Stimulated activated CD4-positive, alpha-beta T cell treated with anti-CD3 and anti-CD28 coated beads, Interleukin-4, amount 100 ng/mL, for 1 hour (primary cell): Measurements from ENCODE around the gene IL27RA.

Experiments used
- DNase-seq: peaks from one replicate; pipeline ENCODE4 v3.0.0-alpha.2; 2020

The IL27RA gene

DNA sequence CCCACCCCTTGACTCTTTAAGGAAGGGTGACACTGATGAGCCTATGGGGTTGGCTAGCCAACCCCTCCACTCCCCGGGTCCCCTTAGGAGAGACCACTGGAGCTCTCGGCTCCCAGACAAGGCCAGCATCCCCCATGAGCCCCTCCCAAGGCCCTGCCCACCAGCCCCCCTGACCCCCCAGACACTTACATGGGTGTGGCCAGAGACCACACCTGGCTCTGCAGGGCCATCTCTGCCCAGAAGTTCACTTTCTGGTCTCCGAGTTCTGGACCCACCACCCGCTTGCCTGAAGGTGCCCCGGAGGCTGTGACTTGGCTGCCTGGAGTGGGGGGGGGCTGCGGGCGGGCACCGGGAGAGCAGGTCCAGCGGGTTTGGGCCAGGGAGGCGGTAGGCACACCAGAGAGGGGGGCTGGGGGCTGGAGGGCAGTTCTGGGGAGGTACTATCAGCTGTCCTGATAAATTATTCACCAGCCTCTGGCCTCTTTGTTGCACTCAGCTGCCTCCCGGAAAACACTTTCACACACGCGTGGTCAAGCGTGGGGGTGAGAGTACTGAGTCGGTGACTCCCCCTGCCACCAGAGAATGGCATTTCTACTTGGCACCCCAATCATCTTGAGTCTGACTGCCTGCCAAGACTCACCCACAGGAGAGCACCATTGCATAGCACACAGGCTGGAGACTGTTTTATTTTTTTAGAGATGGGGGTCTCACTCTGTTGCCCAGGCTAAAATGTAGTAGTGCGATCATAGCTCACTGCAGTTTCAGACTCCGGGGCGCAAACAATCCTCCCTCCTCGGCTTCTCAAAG is 30.4 kb downstream of the IL27RA start, which contains the start of gene PALM3:
Gene PALM3, minus strand, starts transcription at position 326 of the 807 bp plus-strand sequence. Its CDS starts 96 bp downstream, at position 230.
- DNase-seq: no peak

DNA sequence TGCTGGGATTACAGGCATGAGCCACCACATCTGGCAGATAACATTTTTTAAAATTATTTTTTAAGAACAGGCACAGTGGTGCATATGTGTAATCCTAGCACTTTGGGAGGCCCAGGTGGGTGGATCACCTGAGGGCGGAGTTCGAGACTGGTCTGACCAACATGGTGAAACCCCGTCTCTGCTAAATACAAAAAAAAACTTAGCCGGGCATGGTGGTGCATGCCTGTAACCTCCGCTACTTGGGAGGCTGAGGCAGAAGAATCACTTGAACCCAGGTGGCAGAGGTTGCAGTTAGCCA is 30.9 kb downstream of the IL27RA start:
- DNase-seq: no peak

DNA sequence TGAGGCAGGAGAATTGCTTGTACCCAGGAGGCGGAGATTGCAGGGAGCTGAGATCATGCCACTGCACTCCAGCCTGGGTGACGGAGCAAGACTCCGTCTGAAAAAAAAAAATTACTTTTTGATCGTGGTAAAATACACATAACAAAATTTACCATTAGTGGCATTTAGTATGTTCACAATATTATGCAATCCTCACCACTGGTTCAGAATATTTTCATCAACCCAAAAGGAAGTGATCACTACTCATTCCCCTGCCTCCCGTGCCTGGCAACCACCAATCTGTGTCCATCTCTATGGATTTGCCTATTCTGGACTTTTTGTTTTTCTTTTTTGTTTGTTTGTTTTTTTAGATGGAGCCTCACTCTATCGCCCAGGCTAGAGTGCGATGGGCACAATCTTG is 31.5 kb downstream of the IL27RA start:
- no peak for DNase-seq

DNA sequence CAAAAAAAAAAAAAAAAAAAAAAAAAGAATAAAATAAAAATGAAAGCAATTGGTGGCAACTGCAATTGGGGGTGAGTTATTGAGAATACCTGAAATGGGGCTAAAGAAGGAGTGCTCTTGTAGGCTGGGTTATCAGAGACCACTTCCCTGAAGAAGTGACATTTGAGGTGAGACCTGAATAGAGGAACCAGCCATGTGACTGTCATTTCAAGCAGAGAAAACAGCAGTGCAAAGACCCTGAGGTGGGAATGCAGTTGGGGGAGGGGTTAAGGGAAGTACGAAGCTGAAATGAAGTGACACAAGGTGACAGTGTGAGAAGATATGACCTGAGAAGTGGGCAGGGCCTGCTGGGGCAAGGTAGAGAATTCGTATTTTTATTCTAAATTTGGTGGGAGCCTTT is 34.6 kb downstream of the IL27RA start:
- DNase-seq: no peak

DNA sequence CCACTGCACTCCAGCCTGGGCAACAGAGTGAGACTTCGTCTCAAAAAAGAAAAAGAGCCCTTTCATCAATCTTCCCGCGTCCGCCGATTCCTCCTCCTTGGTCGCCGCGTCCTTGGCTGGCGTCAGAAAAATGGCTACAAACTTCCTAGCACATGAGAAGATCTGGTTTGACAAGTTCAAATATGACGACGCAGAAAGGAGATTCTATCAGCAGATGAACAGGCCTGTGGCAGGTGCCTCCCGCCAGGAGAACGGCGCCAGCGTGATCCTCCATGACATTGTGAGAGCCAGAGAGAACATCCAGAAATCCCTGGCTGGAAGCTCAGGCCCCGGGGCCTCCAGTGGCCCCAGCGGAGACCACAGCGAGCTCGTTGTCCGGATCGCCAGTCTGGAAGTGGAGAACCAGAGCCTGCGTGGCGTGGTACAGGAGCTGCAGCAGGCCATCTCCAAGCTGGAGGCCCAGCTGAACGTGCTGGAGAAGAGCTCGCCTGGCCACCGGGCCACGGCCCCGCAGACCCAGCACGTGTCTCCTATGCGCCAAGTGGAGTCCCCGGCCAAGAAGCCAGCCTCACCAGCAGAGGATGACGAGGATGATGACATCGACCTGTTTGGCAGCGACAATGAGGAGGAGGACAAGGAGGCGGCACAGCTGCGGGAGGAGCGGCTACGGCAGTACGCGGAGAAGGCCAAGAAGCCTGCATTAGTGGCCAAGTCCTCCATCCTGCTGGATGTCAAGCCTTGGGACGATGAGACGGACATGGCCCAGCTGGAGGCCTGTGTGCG is 38.9 kb downstream of the IL27RA start:
- DNase-seq: no peak

DNA sequence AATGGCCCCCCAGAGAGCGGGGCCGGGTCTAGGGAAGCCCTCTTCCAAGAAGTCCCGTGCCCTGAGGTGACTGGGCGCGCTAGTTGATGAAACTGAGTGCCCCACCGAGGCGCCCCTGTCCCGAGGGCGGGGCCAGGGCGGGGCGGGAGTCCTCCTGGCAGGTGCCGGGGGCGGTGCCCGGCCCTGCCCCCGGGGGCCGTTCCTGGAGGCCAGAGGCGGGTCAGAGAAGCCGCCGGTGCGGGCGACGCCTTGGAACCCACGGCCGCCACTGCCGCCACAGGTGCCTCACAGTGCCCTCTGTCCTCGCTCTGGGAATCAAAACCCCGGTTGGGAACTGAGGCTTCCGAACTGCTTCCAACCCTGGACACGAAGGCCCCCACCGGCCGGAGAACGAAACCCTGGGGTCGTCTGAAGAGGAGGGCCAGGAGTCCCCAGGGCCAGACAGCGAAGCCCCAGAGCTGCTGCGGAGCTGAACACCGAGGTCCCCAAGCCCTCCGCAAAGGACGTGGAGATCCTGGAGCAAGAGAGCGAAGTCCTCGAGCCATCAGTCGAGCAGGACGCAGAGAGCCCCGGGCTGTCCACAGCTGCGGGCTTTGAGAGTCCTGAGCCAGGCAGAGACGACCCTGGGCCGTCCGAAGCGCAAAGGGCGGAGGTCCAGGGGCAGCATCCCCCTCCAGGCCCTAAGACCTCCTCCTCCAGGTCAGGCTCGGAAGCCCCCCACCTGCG is 41.1 kb downstream of the IL27RA start, which contains the start of gene MISP3:
Gene MISP3, plus strand, starts transcription at position 252 of the 726 bp plus-strand sequence. CDS start 524 bp downstream, outside the sequence.
- DNase-seq: peak; percentile 31

DNA sequence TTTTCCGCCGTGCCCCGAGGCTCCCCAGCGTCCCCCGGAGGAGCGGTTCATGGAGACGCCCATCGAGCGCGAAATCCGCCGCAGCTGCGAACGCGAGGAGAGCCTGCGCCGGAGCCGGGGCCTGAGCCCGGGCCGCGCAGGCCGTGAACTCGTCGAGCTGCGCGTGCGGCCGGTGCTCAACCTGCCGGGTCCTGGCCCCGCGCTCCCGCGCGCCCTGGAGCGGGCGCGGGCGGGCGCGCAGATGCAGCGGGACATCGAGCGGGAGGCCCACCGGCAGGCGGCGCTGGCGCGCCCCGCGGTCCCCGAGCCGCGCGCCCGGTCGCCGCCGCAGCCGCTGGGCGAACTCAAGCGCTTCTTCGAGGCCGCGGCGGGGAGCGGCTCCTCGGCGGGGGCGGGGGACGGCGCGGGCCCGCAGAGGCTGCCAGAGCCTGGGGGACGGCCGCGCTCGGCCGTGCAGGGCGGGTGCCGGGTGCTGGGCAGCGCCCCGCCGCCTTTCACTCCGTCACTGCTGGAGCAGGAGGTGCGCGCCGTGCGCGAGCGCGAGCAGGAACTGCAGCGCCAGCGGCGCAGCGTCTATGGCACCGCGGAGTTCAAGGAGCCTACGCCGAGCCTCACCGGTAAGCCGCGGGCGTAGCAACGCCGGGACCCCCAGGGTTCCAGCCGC is 41.8 kb downstream of the IL27RA start:
- peak; percentile 79 for DNase-seq

DNA sequence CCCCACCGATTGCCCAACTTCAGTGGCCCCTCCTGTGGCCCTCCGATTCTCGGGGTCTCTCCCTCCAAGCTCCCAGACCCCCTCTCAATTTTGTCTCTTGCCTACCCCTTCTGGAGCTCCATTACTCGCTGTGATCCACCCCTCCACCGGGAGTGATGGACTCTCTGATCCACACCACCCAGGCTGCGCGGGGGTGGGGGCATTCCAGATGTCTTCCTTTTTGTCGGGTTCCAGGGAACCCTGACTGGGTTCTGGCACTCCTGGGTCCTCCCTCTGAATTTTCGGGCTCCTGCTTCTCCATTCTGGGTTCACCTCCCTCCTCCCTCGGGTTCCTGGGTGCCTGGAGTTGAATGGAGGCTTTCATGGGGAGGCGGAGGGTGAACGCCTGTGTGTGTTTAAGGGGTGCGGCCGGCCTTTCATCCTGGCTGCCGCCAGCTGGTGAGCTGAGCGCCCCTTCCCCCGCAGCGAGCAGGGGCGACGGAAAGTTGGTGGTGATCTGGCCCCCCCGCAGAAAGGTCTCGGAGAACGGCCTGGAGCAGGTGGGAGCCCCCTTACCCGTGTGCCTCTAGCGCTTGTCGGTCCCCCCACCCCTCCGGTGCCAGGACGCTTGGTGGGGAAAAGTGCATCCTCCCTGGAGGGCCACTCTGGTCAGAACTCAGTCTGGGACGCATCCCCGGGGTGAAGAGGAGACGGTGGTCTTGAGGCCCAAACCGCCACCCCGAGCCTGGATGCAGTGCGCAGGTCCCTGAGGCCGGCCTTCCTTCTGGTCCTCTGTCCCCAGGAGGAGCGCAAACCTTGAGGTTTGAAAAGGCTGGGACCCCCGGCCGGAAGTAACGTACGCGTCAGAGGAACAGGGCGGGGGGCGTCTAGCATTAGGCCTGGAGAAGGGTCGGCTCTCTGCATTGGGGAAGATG is 42.6 kb downstream of the IL27RA start:
- peak; percentile 35 for DNase-seq

DNA sequence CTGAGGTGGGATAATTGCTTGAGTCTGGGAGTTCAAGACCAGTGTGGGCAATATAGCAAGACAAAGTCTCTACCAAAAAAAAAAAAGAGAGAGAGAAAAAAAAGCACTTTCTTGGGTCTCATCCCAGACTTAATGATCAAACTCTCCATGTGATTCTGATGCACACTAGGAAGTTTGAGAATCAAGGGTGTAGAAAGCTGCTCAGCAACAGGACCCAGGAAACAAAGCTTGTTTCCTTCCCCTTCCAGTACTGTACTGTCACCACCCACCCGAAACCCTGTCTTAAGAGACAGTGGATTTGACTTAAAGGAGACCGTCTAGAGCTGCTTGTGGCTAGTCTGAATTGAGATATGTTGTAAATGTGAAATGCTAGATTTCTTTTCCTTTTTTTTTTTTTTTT is 46.8 kb downstream of the IL27RA start:
- no peak for DNase-seq

DNA sequence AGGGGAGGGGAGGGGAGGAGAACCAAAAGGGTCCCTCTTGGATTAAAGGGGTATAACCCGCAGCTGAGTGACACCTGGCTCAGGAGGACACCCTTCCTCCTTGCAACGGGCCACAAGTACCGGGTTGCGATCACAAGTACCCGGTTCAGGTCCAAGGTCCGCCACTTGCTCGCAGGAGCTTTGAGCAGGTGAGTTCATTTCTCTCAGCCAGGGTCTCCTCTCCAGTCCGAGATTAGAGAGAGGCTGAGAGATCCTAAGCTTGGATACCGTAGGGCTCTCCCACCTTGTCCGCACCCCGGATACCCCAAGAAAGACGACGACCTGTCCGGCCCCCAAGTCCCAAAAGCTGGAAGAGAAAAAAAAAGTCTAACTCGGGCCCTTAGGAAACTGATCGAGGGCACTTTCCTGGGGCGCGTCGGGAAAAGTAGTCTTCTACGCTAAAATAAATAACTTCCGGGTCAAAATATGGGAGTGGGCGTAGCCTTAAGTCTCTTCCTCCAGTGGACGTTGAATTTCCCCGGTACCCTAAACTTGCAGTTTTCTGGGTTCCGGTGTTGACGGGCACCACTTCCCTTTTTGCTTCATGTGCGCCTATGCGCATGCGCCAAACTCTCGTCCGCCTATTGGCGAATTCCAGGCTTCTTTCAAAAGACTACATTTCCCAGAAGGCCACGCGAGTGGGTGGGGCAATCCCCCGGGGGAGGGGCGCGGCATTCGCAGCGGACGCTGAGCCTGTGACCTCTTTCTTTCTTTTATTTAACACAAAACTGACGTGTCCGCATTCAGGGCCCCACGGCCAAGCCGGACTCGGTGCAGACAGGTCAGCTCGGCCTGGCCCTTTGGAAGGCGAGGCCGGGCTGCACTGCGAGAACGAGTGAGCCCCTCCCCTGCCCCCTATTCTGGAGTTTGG is 49.6 kb downstream of the IL27RA start:
- DNase-seq: peak; percentile 98

DNA sequence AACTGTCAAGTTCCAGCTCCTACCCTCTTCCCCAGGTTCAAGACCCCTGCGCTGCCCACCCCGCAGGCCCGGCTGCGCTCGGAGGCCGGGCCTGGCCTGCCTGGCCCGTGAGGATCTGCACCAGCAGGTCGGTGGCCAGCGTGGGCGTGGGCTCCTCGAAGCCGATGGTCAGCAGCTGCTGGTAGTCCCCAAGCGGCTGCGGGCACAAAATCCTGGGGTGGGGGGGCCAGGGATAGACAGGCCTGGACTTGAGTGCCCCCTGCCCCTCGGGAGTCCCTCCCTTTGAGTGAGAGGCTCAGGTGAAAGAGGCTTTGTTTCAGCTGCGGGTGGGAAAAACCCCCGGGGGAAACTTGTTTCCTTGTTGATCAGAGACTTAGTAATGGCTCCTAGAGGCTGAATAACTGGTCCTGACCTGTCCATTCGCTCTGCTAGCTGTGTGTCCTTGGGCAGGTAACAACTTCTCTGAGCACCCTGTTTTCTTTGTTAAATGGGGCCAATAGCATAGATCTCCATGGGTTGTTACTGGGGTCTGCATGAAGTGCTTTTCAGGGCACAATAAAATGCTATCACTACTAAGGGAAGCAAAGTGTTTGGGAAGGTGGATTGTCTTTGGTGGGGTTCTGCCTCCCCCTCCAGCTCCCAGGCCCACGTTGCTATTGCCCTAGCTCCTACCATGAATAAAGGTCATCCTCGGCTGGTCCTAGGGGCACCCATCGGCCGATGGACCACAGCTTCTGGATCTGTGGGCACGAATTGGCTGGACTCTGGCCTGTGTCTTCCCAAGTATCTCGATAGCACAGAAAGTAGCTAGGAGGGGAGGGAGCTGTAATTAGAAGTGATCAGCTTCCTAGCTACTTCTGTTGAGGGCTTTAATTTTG is 50.5 kb downstream of the IL27RA start:
- DNase-seq: peak; percentile 43

DNA sequence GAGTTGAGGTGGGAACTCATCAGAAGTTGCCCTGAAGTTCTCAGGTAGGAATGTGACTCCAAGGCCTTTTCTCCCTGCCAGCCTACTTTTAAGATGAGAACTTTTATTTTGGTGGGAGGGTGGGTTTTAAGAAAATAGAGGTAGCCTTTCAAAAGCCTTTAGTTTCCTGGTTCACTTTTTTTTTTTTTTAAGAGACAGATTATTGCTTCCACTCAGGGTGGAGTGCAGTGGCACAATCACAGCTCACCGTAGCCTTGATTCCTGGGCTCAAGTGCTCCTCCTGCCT is 51.1 kb downstream of the IL27RA start:
- no peak for DNase-seq

DNA sequence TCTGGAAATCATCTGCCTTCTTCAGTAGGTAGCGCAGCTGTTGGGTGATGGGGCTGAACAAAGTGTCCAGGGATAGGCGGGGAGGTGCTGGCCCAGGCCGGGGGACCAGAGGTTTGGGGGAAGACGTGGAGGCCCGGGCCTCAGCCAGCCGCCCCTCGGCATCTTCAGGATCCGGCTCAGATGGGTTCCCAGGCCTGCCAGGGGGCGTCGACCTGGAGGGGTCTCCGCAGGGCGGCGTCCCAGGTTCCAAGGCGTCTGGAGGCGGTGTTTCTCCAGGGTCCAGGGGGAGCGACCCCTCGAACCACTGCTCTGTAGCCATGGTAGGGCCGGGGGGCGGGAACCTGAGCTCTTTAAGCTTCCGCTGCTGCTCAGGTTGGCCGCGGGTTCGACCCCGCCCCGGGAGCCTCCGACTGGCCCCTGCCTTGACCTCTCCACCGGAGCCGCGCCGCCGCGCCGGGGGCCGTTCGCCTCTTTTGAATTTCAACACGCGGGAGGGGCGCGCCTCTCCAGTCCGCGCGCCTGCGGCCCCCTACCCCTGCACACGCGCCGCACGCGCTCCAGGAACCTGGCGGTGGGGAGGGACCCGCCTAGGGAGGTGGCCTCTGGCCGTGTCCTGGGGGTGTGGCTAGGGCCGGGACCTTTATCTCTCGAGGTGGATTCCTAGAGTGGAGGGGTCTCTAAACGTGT is 53.9 kb downstream of the IL27RA start, which contains the start of gene C19orf67:
Gene C19orf67, minus strand, starts transcription at position 475 of the 687 bp plus-strand sequence. Its CDS starts 156 bp downstream, at position 319.
- DNase-seq: no peak

DNA sequence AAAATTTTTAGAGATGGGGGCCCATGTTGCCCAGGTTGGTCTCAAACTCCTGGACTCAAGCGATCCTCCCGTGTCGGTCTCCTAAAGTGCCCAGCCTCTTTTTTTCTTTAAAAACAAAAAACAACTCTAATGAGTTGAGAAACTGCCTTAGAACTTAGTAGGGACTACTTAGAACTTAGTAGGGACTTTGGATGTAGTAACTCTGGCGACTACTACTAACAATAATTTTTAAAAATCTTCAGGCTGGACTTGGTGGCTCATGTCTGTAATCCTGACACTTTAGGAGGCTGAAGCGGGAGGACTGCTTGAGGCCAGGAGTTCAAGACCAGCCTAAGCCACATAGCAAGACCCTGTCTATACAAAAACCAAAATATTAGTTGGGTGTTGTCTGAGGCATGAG is 54.5 kb downstream of the IL27RA start:
- no peak for DNase-seq

DNA sequence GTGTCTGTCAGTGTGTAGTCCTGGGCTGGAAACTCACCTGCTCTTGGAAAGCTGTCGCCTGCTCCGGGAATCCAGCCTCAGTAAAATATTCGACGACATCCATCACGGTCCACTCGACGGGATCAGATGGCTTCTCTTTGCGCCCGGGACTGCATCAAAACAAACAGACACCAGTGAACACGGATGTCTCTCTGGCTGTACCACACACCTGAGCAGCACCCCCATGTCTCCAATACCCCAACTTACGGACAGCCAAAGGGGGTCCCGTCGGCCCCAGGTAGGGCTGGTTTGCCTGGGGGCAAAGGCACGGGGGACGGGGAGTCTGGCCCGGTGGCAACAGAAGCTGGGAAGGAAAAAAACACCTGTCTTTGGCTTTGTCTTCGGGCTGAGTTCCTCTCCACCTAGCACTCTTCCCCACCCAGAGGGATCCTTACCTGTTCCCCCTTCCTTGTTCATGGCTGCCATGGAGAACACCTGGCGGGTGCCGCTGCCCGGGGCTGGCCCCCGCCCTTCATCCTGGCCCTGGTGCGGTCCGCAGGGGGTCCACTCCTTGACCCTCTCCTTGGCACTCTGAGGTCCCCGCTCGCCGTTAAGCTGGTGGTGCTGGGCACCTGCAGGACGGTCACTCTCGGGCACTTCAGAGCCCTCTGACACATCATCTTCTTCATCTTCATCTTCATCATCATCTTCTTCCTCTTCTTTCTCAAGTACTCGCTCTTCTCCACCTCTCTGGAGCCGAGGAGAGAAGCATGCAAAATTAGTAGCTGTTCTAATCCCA is 57.3 kb downstream of the IL27RA start:
- DNase-seq: no peak

DNA sequence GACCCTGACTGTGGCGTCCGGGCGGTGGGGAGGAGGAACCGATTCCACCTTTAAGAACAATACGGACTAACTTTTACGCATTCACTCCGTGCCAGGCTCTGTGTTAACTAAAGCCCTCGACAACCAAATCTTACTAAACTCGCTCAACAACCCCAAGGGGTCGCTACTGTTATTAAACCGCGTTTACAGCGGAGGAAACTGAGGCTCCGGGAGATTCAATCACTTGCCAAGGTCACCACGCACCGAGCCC is 57.8 kb downstream of the IL27RA start:
- no peak for DNase-seq

DNA sequence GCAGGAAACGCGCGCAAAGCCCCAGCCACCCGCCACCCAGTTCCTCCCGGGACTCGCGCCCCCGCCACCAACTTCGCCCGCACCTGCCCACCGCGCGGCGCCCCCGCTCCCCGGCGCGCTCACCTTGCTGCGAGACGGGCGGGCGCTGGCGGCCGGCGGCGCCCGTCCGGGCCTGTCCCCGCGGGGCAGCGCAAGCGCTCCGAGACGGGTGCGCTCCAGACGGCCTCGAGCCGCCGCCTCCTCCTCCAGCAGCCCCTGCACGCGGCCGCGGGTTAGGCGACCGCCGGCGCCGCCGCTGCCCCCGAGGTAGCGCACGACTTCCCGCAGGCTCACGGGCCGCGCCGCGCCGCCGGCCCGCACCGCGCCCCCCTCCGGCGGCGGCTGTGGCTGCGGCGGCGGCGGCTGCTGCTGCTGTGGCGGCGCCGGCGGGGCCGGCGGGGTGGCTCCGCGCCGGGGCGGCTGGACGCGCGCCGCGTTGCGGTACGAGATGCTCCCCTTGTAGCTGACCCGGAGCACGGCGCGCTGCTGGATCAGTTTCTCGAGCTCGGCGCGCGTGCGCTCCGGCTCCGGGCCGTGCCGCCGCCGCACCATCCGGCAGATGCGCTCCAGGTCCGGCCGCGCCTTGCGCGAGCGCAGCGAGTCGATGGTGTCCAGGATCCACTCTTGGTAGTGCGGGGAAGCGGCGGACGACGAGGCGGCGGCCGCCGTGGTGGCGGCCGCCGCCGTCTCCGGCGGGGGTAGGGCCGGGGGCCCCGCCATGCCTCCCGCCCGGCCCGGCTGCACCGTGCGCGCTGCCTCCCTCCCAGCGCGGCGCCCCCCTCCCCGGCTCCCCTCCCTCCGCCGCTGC is 58.3 kb downstream of the IL27RA start:
- peak; percentile 57 for DNase-seq
